Cardiac septum (tissue), 1 donor: ENCODE measurements around the gene ACOX2. TPM values are rescaled to one million over a fixed set of nuclear protein-coding genes. Genes with fewer than 3 reads are reported as not detected.

Experiments
- DNase-seq: peaks from one replicate; pipeline ENCODE4 v3.0.0-alpha.2; 2020; ENCODE audit warnings: low spot score
- intact Hi-C: fragments of 100-400 bp; cut with DNase I; formaldehyde crosslinking; loops from one replicate; pipeline ENCODE4 v1.14.0; 2022
- total RNA-seq: library from RNA; stranded (reverse); fragmentation: NEBNext Ultra II Directional; extraction: Animal tissue kit (Norgen Biotek cat#: 25700); gene quantifications from one replicate; pipeline ENCODE4 v1.2.1, GENCODE V29; 2021
- donor health status: DM: no; HTN: no; CAD: no.

ACOX2 gene
- total RNA-seq, 1 donor from 2014 or later = 31.2 TPM

- intact Hi-C loops = loop anchor here (1.0 kb wide), 1 partner anchor 69 kb away; no protein-coding TSS in a partner anchor
Measured at GRCh38 chr3:58462829-58463180, 74.2 kb downstream of the ACOX2 start.

GRCh38 chr3:58459160-58459559 lies 77.8 kb downstream of the ACOX2 start:
- intact Hi-C loops = no loop called here
- no peak for DNase-seq

More at GRCh38 chr3:58462829-58463180, 74.2 kb downstream of the ACOX2 start:
- DNase-seq = no peak

Other genes with a start within 250 kb of the ACOX2 start
- gene RPP14, start 230.9 kb downstream of the ACOX2 start, total RNA-seq = 17.0 TPM
- 12.9 TPM for gene HTD2, start 230.7 kb downstream of the ACOX2 start, total RNA-seq
- 10.8 TPM for gene PXK, start 204.3 kb downstream of the ACOX2 start, total RNA-seq
- gene PDHB, start 103.4 kb downstream of the ACOX2 start, total RNA-seq = 174 TPM
- gene KCTD6, start 45.1 kb downstream of the ACOX2 start, total RNA-seq = 7.5 TPM
- gene FAM107A, start 40.2 kb upstream of the ACOX2 start, total RNA-seq = 29.9 TPM
- gene FAM3D, start 129.6 kb upstream of the ACOX2 start, total RNA-seq = not detected